Mesenchymal stem cell (in vitro differentiated cells and primary cell): Measurements from ENCODE around the gene AFP.

Experiments
- DNase-seq: peaks from one replicate; pipeline ENCODE4 v3.0.0-alpha.2; 2013
- H2AFZ ChIP-seq: one replicate; pipeline ENCODE4 v1.6.1; 2013; ENCODE audit warnings: low read depth, mild to moderate bottlenecking, control low read depth, inconsistent platforms, low read length, moderate library complexity
- H2AK5ac ChIP-seq: 2 replicates; pipeline ENCODE4 v1.6.1; 2013; ENCODE audit warnings: low read length, moderate library complexity, mild to moderate bottlenecking, inconsistent platforms; ENCODE audit not compliant: severe bottlenecking
- H2BK120ac ChIP-seq: one replicate; pipeline ENCODE4 v1.6.1; 2013; ENCODE audit warnings: low read depth, mild to moderate bottlenecking, inconsistent platforms, low read length, moderate library complexity
- H2BK12ac ChIP-seq, 2 experiments: one replicate each; pipeline ENCODE4 v1.6.1; 2013; ENCODE audit warnings: inconsistent platforms in 2 of 2, low read length in 2 of 2, mild to moderate bottlenecking in 2 of 2, moderate library complexity in 2 of 2, control low read depth in 1 of 2
- H2BK15ac ChIP-seq: one replicate; pipeline ENCODE4 v1.6.1; 2013; ENCODE audit warnings: mild to moderate bottlenecking, low read depth, inconsistent platforms; ENCODE audit not compliant: poor library complexity, severe bottlenecking
- H2BK5ac ChIP-seq: 2 replicates; pipeline ENCODE4 v1.6.1; 2013; ENCODE audit warnings: low read depth, mild to moderate bottlenecking, low read length, control low read depth, inconsistent platforms; ENCODE audit not compliant: poor library complexity, severe bottlenecking
- H3K14ac ChIP-seq, 2 experiments: one replicate each; pipeline ENCODE4 v1.6.1; 2013; ENCODE audit warnings: inconsistent platforms in 2 of 2, low read length in 2 of 2, control low read depth in 1 of 2, mild to moderate bottlenecking in 1 of 2, moderate library complexity in 1 of 2
- H3K18ac ChIP-seq, 2 experiments: one replicate each; pipeline ENCODE4 v1.6.1; 2013; ENCODE audit warnings: inconsistent platforms in 2 of 2, low read length in 2 of 2, control low read depth in 1 of 2, low read depth in 1 of 2, mild to moderate bottlenecking in 1 of 2
- H3K23ac ChIP-seq, 2 experiments: one replicate each; pipeline ENCODE4 v1.6.1; 2013; ENCODE audit warnings: inconsistent platforms in 2 of 2, low read length in 2 of 2, mild to moderate bottlenecking in 2 of 2, moderate library complexity in 2 of 2, control low read depth in 1 of 2
- H3K27ac ChIP-seq: 2 replicates; pipeline ENCODE4 v1.5.1; 2013; ENCODE audit warnings: mild to moderate bottlenecking, moderate library complexity, low read length, control low read depth, inconsistent platforms; ENCODE audit not compliant: poor library complexity, severe bottlenecking
- H3K27me3 ChIP-seq, 2 experiments: 2 replicates each; pipeline versions ENCODE4 v1.6.1 to v1.7.0; 2013; ENCODE audit warnings: low read length in 2 of 2, mild to moderate bottlenecking in 2 of 2, moderate library complexity in 2 of 2, control low read depth in 1 of 2, inconsistent platforms in 1 of 2; ENCODE audit not compliant: control insufficient read depth in 1 of 2, insufficient read depth in 1 of 2
- H3K36me3 ChIP-seq, 2 experiments: 2 replicates each; pipeline versions ENCODE4 v1.6.1 to v1.7.0; 2013; ENCODE audit warnings: low read length in 2 of 2, control low read depth in 1 of 2, inconsistent platforms in 1 of 2, low read depth in 1 of 2, mild to moderate bottlenecking in 1 of 2; ENCODE audit not compliant: insufficient read depth in 2 of 2, control insufficient read depth in 1 of 2
- H3K4ac ChIP-seq, 2 experiments: one replicate each; pipeline ENCODE4 v1.6.1; 2013; ENCODE audit warnings: inconsistent platforms in 2 of 2, low read length in 2 of 2, mild to moderate bottlenecking in 2 of 2, moderate library complexity in 2 of 2, control low read depth in 1 of 2, low read depth in 1 of 2
- H3K4me1 ChIP-seq: 2 replicates; pipeline ENCODE4 v1.6.1; 2013; ENCODE audit warnings: low read depth, low read length, control low read depth; ENCODE audit not compliant: control insufficient read depth, insufficient read depth
- H3K4me2 ChIP-seq: 2 replicates; pipeline ENCODE4 v1.6.1; 2013; ENCODE audit warnings: low read length, mild to moderate bottlenecking, inconsistent platforms; ENCODE audit not compliant: poor library complexity, severe bottlenecking
- H3K4me3 ChIP-seq, 2 experiments: 2 replicates each; pipeline versions ENCODE4 v1.5.1 to v1.7.0; 2013; ENCODE audit warnings: low read length in 2 of 2, mild to moderate bottlenecking in 2 of 2, control low read depth in 1 of 2, low read depth in 1 of 2; ENCODE audit not compliant: insufficient read depth in 1 of 2
- H3K79me1 ChIP-seq: replicated peaks from 2 replicates; pipeline ENCODE4 v1.6.1; 2013; ENCODE audit warnings: mild to moderate bottlenecking, control low read depth, low read length, inconsistent platforms; ENCODE audit not compliant: poor library complexity, severe bottlenecking
- H3K9ac ChIP-seq: 2 replicates; pipeline ENCODE4 v1.7.0; 2013; ENCODE audit warnings: mild to moderate bottlenecking, low read length, moderate library complexity
- H3K9me3 ChIP-seq: 2 replicates; pipeline ENCODE4 v1.7.0; 2013; ENCODE audit warnings: mild to moderate bottlenecking, low read length; ENCODE audit not compliant: control insufficient read depth
- H4K8ac ChIP-seq: one replicate; pipeline ENCODE4 v1.6.1; 2013; ENCODE audit warnings: inconsistent platforms, mild to moderate bottlenecking, low read length, moderate library complexity
- H4K91ac ChIP-seq: one replicate; pipeline ENCODE4 v1.6.1; 2013; ENCODE audit warnings: mild to moderate bottlenecking, low read length, inconsistent platforms
- WGBS: methylation state at CpG from one replicate; pipeline ENCODE4 v1.1.7; 2013; ENCODE audit warnings: mixed read lengths; 5-methylcytosine and 5-hydroxymethylcytosine counted together

The AFP gene

GRCh38 chr4:73391774-73392173 is 44.2 kb upstream of the AFP start:
- no peak overlapping the region for H3K4ac ChIP-seq
- no peak overlapping the region for H2BK120ac ChIP-seq
- no peak overlapping the region for H2BK15ac ChIP-seq
- no peak overlapping the region for H4K91ac ChIP-seq
- H3K27me3 ChIP-seq = no peaks in the 10 kb centered on the region
- no peak overlapping the region for H3K9ac ChIP-seq
- no peak overlapping the region for H3K23ac ChIP-seq
- no peaks in the 10 kb centered on the region for H3K36me3 ChIP-seq
- H3K14ac ChIP-seq = no peak overlapping the region
- H3K79me1 ChIP-seq = no peaks in the 10 kb centered on the region
- H2AFZ ChIP-seq = no peak overlapping the region
- no peak overlapping the region for H2BK12ac ChIP-seq
- no peak overlapping the region for H3K27ac ChIP-seq
- no peaks in the 10 kb centered on the region for H3K9me3 ChIP-seq
- no peak overlapping the region for H2AK5ac ChIP-seq
- no peak overlapping the region for H3K4me3 ChIP-seq
- H3K4me1 ChIP-seq = no peaks in the 10 kb centered on the region
- no peak overlapping the region for H3K18ac ChIP-seq
- DNase-seq = no peak
- H4K8ac ChIP-seq = no peak overlapping the region
- H3K4me2 ChIP-seq = no peak overlapping the region
- H2BK5ac ChIP-seq = no peak overlapping the region

DNA sequence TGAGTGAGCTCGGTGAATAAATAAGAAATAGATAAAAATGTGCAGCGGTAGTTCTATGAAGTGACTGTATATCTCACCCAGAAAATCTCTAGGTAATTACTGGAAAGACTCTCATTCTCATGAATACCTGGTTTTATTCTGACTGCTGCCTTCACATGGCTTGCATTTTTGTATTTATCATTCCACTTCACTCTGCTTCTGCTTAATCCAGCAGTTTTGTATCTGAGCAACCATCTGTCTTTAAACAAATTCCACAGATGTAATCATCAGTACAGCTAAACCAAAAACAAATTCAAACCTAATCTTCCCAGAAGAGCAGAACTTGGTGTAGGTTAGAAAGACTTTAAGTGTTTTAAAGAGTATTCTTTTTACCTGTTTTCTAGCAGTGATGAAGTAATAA is 43.1 kb upstream of the AFP start:
- Histone ChIP-seq H3K23ac (no peak overlapping the region), H3K36me3 (no peaks in the 10 kb centered on the region), H3K4me3 (no peak overlapping the region), H3K79me1 (no peaks in the 10 kb centered on the region), H3K27me3 (no peaks in the 10 kb centered on the region), H2AFZ (no peak overlapping the region), H3K27ac (no peak overlapping the region), H2BK5ac (no peak overlapping the region), H3K4me2 (no peak overlapping the region), H4K8ac (no peak overlapping the region), H2BK120ac (no peak overlapping the region), H3K9ac (no peak overlapping the region), H2BK15ac (no peak overlapping the region), H2AK5ac (no peak overlapping the region), H4K91ac (no peak overlapping the region), H3K9me3 (no peaks in the 10 kb centered on the region), H3K4me1 (no peaks in the 10 kb centered on the region), H3K18ac (no peak overlapping the region), H3K4ac (no peak overlapping the region), H2BK12ac (no peak overlapping the region), H3K14ac (no peak overlapping the region)
- 100% methylated on average over 2 of the region's 2 CpGs for WGBS
- DNase-seq = no peak

- Histone ChIP-seq H4K8ac (no peak overlapping the region), H3K4ac (no peak overlapping the region), H2BK12ac (no peak overlapping the region), H3K9me3 (no peaks in the 10 kb centered on the region), H3K14ac (no peak overlapping the region), H2AFZ (no peak overlapping the region), H2AK5ac (no peak overlapping the region), H3K18ac (no peak overlapping the region), H3K36me3 (no peaks in the 10 kb centered on the region), H3K27ac (no peak overlapping the region), H3K79me1 (no peaks in the 10 kb centered on the region), H3K4me1 (no peaks in the 10 kb centered on the region), H3K4me3 (no peak overlapping the region), H2BK15ac (no peak overlapping the region), H3K23ac (no peak overlapping the region), H3K27me3 (no peaks in the 10 kb centered on the region), H4K91ac (no peak overlapping the region), H2BK120ac (no peak overlapping the region), H3K9ac (no peak overlapping the region), H3K4me2 (no peak overlapping the region), H2BK5ac (no peak overlapping the region)
- WGBS = 100% methylated on average over 1 of the region's 1 CpG
- DNase-seq = no peak
Measured at GRCh38 chr4:73396304-73396703, 39.7 kb upstream of the AFP start.

DNA sequence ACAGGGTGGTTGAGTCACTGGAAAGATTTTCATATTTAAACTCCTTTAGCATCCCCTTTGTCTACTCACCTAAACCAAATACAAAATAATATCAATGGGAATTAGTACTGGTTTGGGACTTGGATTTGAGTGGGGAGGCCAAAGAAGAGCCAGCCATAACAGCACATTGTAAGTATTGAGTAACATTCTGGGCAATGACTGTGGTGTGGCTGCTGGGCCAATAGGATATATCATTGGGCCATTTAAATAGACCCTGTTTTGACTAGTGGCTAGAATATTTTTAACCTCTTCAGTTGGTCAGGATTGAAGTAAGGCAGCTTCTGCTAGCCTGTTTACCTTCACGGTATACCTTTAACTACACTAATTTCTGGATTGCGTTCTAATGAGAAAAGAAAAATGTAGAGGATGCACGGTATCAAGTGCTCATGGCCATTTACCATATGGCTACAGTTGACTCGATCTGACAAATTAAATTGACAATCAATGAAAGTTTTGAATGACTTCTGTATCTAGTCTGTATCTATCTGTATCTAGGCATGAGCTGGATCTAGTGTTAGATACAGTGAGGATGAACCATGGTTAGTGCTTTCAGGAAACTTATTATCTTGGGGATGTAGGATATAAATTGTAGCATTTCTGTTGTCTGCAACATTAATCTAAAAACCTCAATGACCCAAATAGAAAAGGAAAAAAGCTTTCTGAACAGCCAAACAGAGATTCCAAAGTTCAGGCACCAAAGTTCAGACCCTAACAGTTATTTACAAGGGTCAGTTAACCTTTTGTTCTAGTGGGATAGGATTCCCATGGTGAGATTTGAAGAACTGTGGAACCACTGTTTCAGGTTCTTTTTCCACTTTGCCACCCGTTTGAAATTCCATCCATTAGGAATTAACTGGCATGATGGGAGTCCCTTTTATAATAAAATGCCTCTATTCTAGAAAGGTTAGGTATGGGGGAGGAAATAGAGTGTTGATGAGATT is 38.7 kb upstream of the AFP start:
- Histone ChIP-seq H2BK5ac (no peak overlapping the region), H3K4me2 (no peak overlapping the region), H3K27me3 (no peaks in the 10 kb centered on the region), H3K79me1 (no peaks in the 10 kb centered on the region), H4K91ac (no peak overlapping the region), H3K9me3 (no peaks in the 10 kb centered on the region), H2BK15ac (no peak overlapping the region), H4K8ac (no peak overlapping the region), H3K27ac (no peak overlapping the region), H2BK120ac (no peak overlapping the region), H3K14ac (no peak overlapping the region), H2AK5ac (no peak overlapping the region), H3K36me3 (no peaks in the 10 kb centered on the region), H3K23ac (no peak overlapping the region), H3K4me3 (no peak overlapping the region), H3K4me1 (no peaks in the 10 kb centered on the region), H2BK12ac (no peak overlapping the region), H3K9ac (no peak overlapping the region), H2AFZ (no peak overlapping the region), H3K4ac (no peak overlapping the region), H3K18ac (no peak overlapping the region)
- no peak for DNase-seq
- 87% methylated on average over 5 of the region's 5 CpGs for WGBS
